HCT116 (cell line): ENCODE results near the gene RNF220. TPM values are rescaled to one million over a fixed set of nuclear protein-coding genes. Genes with fewer than 3 reads are reported as not detected.

ENCODE experiments used
- ATAC-seq: fragments of 200-7000 bp; cut with Tn5 transposase; 2 replicates; pipeline ENCODE4 v1.9.1; 2020; ENCODE audit warnings: mild to moderate bottlenecking, moderate library complexity
- BruUV-seq: library from RNA; stranded (reverse); fragments of 400-500 nt; replicated peaks from 2 replicates; lab custom pipeline; 2021; lab: Mats Ljungman, UMichigan
- CTCF ChIA-PET: fragments of 300-600 bp; sonication (Branson Sonifier 250); formaldehyde crosslinking; loops from one replicate; lab custom pipeline; 2021; ENCODE audit warnings: antibody characterized with exemption; lab: Charles Lee
- POLR2A ChIA-PET: fragments of 300-600, 350-600 bp; sonication (Branson Sonifier 250); formaldehyde crosslinking; loops from one replicate; lab custom pipeline; 2021; ENCODE audit warnings: antibody characterized with exemption; lab: Charles Lee
- RAD21 ChIA-PET, 2 experiments: fragments of 300-600 bp; sonication (Branson Sonifier 250); formaldehyde crosslinking; loops; one replicate each; lab custom pipeline; 2023; ENCODE audit warnings: low total read pairs in 2 of 2; ENCODE audit not compliant: uncharacterized antibody in 2 of 2, unreplicated experiment in 2 of 2, low non-redundant PET in 1 of 2; lab: Charles Lee
- DNase-seq: peaks from one replicate; pipeline ENCODE4 v3.0.0-alpha.2; 2010; ENCODE audit warnings: low read depth, low spot score
- H2AFZ ChIP-seq: fragments of 200-600 bp; shearing (Covaris generic), sonication (generic); 2 replicates; pipeline ENCODE4 v1.6.1; 2017; ENCODE audit warnings: low read depth, mixed run types, mixed read lengths, antibody characterized with exemption, low read length; ENCODE audit not compliant: poor library complexity, severe bottlenecking
- H3K27ac ChIP-seq: 2 replicates; pipeline ENCODE4 v1.5.1; 2012; ENCODE audit warnings: low read depth, low read length
- H3K27me3 ChIP-seq: fragments of 200-600 bp; sonication (generic); 2 replicates; pipeline ENCODE4 v1.6.1; 2016; ENCODE audit warnings: mixed run types, low read length, mixed read lengths; ENCODE audit not compliant: insufficient read depth
- H3K36me3 ChIP-seq, 2 experiments: fragments of 200-500 bp in 1 of 2; fragments of 200-600 bp in 1 of 2; sonication (Bioruptor generic) in 1 of 2; sonication (generic) in 1 of 2; 2 replicates each; pipeline versions ENCODE4 v1.5.1 to v1.6.1; 2014 to 2016; ENCODE audit warnings: low read length in 2 of 2, inconsistent platforms in 1 of 2, mixed read lengths in 1 of 2, mixed run types in 1 of 2; ENCODE audit not compliant: insufficient read depth in 2 of 2, control insufficient read depth in 1 of 2
- H3K4me1 ChIP-seq, 2 experiments: fragments of 200-600 bp in 1 of 2; sonication (generic) in 1 of 2; 2 replicates each; pipeline versions ENCODE4 v1.5.1 to v1.6.1; 2012 to 2017; ENCODE audit warnings: low read length in 2 of 2, inconsistent platforms in 1 of 2, mild to moderate bottlenecking in 1 of 2, mixed read lengths in 1 of 2, mixed run types in 1 of 2, moderate library complexity in 1 of 2; ENCODE audit not compliant: insufficient read depth in 2 of 2, control insufficient read depth in 1 of 2
- H3K4me2 ChIP-seq: fragments of 200-600 bp; sonication (generic); 2 replicates; pipeline ENCODE4 v1.6.1; 2017; ENCODE audit warnings: mixed run types, low read length, mixed read lengths
- H3K4me3 ChIP-seq, 2 experiments: fragments of 200-600 bp in 1 of 2; sonication (generic) in 1 of 2; replicated peaks in 1 of 2; 2 replicates each; pipeline ENCODE4 v1.5.1; 2011 to 2016; ENCODE audit warnings: low read length in 2 of 2, control low read depth in 1 of 2, low read depth in 1 of 2, mild to moderate bottlenecking in 1 of 2, mixed read lengths in 1 of 2, mixed run types in 1 of 2
- H3K79me2 ChIP-seq: fragments of 200-600 bp; sonication (generic); 2 replicates; pipeline ENCODE4 v1.6.1; 2017; ENCODE audit warnings: mild to moderate bottlenecking, mixed run types, low read length, moderate library complexity, mixed read lengths; ENCODE audit not compliant: insufficient read depth
- H3K9ac ChIP-seq: fragments of 200-600 bp; sonication (generic); 2 replicates; pipeline ENCODE4 v1.6.1; 2016; ENCODE audit warnings: low read length, mixed read lengths
- H3K9me2 ChIP-seq: fragments of 200-600 bp; sonication (generic), shearing (Covaris generic); 2 replicates; pipeline ENCODE4 v1.6.1; 2017; ENCODE audit warnings: mixed run types, mild to moderate bottlenecking, moderate library complexity; ENCODE audit not compliant: insufficient read depth
- H3K9me3 ChIP-seq, 2 experiments: fragments of 200-500 bp in 1 of 2; fragments of 200-600 bp in 1 of 2; sonication (Bioruptor generic) in 1 of 2; sonication (generic) in 1 of 2; 2 replicates each; pipeline ENCODE4 v1.6.1; 2014 to 2017; ENCODE audit warnings: low read length in 2 of 2, mixed read lengths in 2 of 2, inconsistent platforms in 1 of 2, low read depth in 1 of 2, mild to moderate bottlenecking in 1 of 2, mixed run types in 1 of 2, moderate library complexity in 1 of 2; ENCODE audit not compliant: control insufficient read depth in 1 of 2, insufficient read depth in 1 of 2
- H4K20me1 ChIP-seq: fragments of 200-600 bp; sonication (generic), shearing (Covaris generic); 2 replicates; pipeline ENCODE4 v1.6.1; 2017; ENCODE audit warnings: mixed run types, mild to moderate bottlenecking, moderate library complexity; ENCODE audit not compliant: insufficient read depth
- CEBPB ChIP-seq: IDR thresholded peaks from 2 replicates; pipeline ENCODE4 v1.6.1; 2012; ENCODE audit warnings: low read depth
- ELF1 ChIP-seq: IDR thresholded peaks from 2 replicates; pipeline ENCODE4 v1.6.1; 2012; ENCODE audit warnings: low read depth, borderline replicate concordance
- JUND ChIP-seq: IDR thresholded peaks from 2 replicates; pipeline ENCODE4 v1.6.1; 2012
- POLR2A ChIP-seq: IDR thresholded peaks from 2 replicates; pipeline ENCODE4 v1.7.0; 2011; ENCODE audit warnings: borderline replicate concordance; ENCODE audit not compliant: insufficient read depth, insufficient read length; ENCODE audit errors: extremely low read depth
- POLR2AphosphoS5 ChIP-seq: IDR thresholded peaks from 2 replicates; pipeline ENCODE4 v1.6.1; 2011; ENCODE audit warnings: mild to moderate bottlenecking, low read depth, low read length, moderate library complexity
- RAD21 ChIP-seq: IDR thresholded peaks from 2 replicates; pipeline ENCODE4 v1.6.1; 2012; ENCODE audit warnings: low read depth, mild to moderate bottlenecking
- SP1 ChIP-seq: IDR thresholded peaks from 2 replicates; pipeline ENCODE4 v1.6.1; 2012; ENCODE audit warnings: low read depth
- SRF ChIP-seq: IDR thresholded peaks from 2 replicates; pipeline ENCODE4 v1.6.1; 2012; ENCODE audit warnings: low read depth
- intact Hi-C: fragments of 100-400 bp; cut with micrococcal nuclease; formaldehyde crosslinking; loops from 2 replicates; pipeline ENCODE4 v1.10.0; 2022
- total RNA-seq: library from RNA; stranded (reverse); gene quantifications from one replicate; pipeline ENCODE4 v1.2.1, GENCODE V29; 2021; ENCODE audit not compliant: unreplicated experiment
- TF ChIP-seq, protein P1 (sequence below), 3 experiments: fragments of 200-600 bp in 1 of 3; sonication (generic) in 1 of 3; IDR thresholded peaks in 2 of 3; conservative IDR thresholded peaks in 1 of 3; 2 replicates each; pipeline ENCODE4 v1.5.1; 2012 to 2017; ENCODE audit warnings: low read depth in 2 of 3, low read length in 2 of 3, antibody characterized with exemption in 1 of 3, borderline replicate concordance in 1 of 3, control low read depth in 1 of 3, mild to moderate bottlenecking in 1 of 3, mixed read lengths in 1 of 3, mixed run types in 1 of 3, moderate library complexity in 1 of 3; ENCODE audit not compliant: insufficient read depth in 1 of 3

RNF220 gene
- total RNA-seq, 1 experiment from 2014 or later: 84.5 TPM

DNA sequence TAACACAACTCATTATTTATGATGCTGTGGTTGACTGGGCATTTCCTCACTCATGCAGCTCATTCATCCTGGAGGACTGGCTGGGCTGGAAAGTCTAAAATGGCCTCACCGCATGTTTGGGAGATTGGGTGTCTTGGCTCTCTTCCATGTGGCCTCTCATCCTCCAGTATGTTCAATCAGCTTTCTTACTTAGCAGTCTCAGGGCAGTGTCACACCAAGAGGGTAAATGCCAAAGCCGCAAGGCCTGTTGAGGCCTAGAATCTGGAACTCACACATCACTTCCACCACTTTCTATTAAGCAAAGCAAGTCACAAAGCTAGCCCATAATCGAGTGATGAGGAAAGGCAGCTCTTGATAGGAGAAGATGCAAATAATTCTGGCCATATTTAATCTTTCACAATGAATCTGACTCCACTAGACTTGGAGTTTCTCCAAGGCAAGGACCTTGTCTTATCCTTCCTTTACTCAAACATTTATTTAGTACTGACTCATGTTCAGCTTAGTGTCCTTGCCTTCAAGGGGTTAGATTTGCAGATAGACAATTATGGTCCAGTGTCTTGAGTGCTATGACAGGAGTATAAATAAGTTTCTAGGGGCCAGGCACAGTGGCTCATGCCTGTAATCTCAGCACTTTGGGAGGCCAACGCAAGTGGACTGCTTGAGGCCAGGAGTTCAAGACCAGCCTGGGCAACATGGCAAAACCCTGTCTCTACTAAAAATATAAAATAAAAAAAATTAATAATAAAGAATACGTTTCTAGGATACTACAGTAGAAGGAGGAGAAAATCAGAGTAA is 224.1 kb downstream of the RNF220 start (continued):
- TF ChIP-seq SRF (no peak), RAD21 (no peak), ELF1 (no peak), JUND (no peak), POLR2A (no peak), CEBPB (no peak)
- TF ChIP-seq, protein P1, sequence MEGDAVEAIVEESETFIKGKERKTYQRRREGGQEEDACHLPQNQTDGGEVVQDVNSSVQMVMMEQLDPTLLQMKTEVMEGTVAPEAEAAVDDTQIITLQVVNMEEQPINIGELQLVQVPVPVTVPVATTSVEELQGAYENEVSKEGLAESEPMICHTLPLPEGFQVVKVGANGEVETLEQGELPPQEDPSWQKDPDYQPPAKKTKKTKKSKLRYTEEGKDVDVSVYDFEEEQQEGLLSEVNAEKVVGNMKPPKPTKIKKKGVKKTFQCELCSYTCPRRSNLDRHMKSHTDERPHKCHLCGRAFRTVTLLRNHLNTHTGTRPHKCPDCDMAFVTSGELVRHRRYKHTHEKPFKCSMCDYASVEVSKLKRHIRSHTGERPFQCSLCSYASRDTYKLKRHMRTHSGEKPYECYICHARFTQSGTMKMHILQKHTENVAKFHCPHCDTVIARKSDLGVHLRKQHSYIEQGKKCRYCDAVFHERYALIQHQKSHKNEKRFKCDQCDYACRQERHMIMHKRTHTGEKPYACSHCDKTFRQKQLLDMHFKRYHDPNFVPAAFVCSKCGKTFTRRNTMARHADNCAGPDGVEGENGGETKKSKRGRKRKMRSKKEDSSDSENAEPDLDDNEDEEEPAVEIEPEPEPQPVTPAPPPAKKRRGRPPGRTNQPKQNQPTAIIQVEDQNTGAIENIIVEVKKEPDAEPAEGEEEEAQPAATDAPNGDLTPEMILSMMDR (IDR thresholded peaks at IDR 0.05 in 2 of 3, conservative IDR thresholded peaks at IDR 0.05 in 1 of 3; ENCODE audit: borderline replicate concordance in 1 of 3, insufficient read depth in 1 of 3, low read depth in 2 of 3, low read length in 2 of 3): no peak

DNA sequence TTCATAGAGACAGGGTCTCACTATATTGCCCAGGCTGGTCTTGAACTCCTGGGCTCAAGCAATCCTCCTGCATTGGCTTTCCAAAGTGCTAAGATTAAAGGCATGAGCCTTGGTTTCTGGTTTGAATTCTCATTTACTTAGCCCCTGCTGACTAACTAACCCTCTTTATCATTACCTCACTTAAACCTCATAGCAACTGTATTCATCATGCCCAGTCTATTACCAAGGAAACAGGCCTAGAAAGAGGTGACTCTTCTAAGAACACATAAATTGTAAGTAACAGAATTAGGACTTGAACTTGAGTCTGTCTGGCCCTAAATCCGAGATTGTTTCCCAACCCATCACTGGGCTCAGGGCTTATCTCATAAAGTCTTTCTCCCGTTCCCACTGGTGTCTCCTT is 225.1 kb downstream of the RNF220 start:
- Histone ChIP-seq H3K9ac (no peak overlapping the region), H3K4me2 (no peak overlapping the region), H3K9me3 (no peaks in the 10 kb centered on the region), H3K27me3 (no peaks in the 10 kb centered on the region), H2AFZ (no peak overlapping the region), H4K20me1 (no peaks in the 10 kb centered on the region), H3K79me2 (peaks cover 27% of the 10 kb centered on the region), H3K4me3 (no peak overlapping the region), H3K27ac (no peak overlapping the region), H3K4me1 (peaks cover 5 to 22% of the 10 kb centered on the region in 2 experiments; a peak in 3 of 4 replicates), H3K36me3 (peaks cover 0 to 18% of the 10 kb centered on the region in 2 experiments; a peak in 2 of 4 replicates), H3K9me2 (0 out of 2 replicates have a peak, but pooled peaks cover 2% of the 10 kb centered on the region)
- RAD21 ChIA-PET: interaction anchor here in 1 of 2 experiments (1.4 kb wide), 1 partner anchor 252 kb away, joined by 3 read pairs; no protein-coding TSS in a partner anchor
- intact Hi-C loops: no loop called here
- CTCF ChIA-PET: no interaction called here
- no TSS peak for BruUV-seq
- ATAC-seq: no peak
- no peak for DNase-seq
- TF ChIP-seq POLR2AphosphoS5: no peak
- TF ChIP-seq SP1: no peak
- TF ChIP-seq POLR2A: no peak
- POLR2A ChIA-PET: interaction anchor here (0.7 kb wide), 1 partner anchor 522 kb away, joined by 3 read pairs; no protein-coding TSS in a partner anchor
